Suprapubic skin (tissue), 4 donors: ENCODE measurements around the gene DRG1.

Experiments used
- EP300 ChIP-seq: sonication (generic); formaldehyde crosslinking; IDR thresholded peaks from one replicate; pipeline ENCODE4 v1.6.1; 2017; ENCODE audit warnings: antibody characterized with exemption
- POLR2A ChIP-seq, 2 donors: fragments of 450-650 bp; IDR thresholded peaks; one replicate each; pipeline ENCODE4 v1.6.1; 2017; ENCODE audit warnings: antibody characterized with exemption in 2 of 2, mild to moderate bottlenecking in 2 of 2, moderate library complexity in 2 of 2
- POLR2AphosphoS5 ChIP-seq, 3 donors: sonication (generic); formaldehyde crosslinking; IDR thresholded peaks; one replicate each; pipeline ENCODE4 v1.6.1; 2017; ENCODE audit warnings: antibody characterized with exemption in 3 of 3
- TF ChIP-seq, protein P1 (sequence below), 2 donors: fragments of 200-600 bp in 1 of 2; fragments of 450-650 bp in 1 of 2; sonication (generic) in 1 of 2; IDR thresholded peaks; one replicate each; pipeline ENCODE4 v1.5.1; 2016 to 2019; ENCODE audit warnings: antibody characterized with exemption in 2 of 2, mild to moderate bottlenecking in 1 of 2, moderate library complexity in 1 of 2

DNA sequence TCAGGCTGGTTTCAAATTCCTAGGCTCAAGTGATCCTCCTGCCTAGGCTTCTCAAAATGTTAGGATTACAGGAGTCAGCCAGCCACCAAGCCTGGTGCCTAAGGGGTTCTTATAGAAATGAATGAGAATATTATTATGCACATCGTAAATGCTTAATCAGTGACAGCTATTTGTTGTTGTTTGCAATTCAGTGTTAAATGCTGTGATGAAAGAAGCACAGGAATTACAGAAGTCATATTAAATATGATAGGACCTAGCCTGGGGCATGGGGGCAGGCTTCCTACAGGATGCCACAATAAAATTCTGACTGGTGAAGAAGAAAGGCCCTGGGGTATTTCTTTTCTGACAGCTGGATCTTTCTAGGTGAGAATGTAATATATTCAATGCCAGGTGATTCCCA, 39.4 kb upstream of the DRG1 start:
- TF ChIP-seq, protein P1, sequence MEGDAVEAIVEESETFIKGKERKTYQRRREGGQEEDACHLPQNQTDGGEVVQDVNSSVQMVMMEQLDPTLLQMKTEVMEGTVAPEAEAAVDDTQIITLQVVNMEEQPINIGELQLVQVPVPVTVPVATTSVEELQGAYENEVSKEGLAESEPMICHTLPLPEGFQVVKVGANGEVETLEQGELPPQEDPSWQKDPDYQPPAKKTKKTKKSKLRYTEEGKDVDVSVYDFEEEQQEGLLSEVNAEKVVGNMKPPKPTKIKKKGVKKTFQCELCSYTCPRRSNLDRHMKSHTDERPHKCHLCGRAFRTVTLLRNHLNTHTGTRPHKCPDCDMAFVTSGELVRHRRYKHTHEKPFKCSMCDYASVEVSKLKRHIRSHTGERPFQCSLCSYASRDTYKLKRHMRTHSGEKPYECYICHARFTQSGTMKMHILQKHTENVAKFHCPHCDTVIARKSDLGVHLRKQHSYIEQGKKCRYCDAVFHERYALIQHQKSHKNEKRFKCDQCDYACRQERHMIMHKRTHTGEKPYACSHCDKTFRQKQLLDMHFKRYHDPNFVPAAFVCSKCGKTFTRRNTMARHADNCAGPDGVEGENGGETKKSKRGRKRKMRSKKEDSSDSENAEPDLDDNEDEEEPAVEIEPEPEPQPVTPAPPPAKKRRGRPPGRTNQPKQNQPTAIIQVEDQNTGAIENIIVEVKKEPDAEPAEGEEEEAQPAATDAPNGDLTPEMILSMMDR (IDR thresholded peaks at IDR 0.05): no peak
- TF ChIP-seq POLR2A (IDR thresholded peaks at IDR 0.05) (no peak), POLR2AphosphoS5 (IDR thresholded peaks at IDR 0.05) (no peak), EP300 (no peak)
